ENCODE results near the gene SMCHD1.

SMCHD1 gene
- 80.2 to 226 (median 133) reads per million in 18 experiments for total RNA-seq

DNA sequence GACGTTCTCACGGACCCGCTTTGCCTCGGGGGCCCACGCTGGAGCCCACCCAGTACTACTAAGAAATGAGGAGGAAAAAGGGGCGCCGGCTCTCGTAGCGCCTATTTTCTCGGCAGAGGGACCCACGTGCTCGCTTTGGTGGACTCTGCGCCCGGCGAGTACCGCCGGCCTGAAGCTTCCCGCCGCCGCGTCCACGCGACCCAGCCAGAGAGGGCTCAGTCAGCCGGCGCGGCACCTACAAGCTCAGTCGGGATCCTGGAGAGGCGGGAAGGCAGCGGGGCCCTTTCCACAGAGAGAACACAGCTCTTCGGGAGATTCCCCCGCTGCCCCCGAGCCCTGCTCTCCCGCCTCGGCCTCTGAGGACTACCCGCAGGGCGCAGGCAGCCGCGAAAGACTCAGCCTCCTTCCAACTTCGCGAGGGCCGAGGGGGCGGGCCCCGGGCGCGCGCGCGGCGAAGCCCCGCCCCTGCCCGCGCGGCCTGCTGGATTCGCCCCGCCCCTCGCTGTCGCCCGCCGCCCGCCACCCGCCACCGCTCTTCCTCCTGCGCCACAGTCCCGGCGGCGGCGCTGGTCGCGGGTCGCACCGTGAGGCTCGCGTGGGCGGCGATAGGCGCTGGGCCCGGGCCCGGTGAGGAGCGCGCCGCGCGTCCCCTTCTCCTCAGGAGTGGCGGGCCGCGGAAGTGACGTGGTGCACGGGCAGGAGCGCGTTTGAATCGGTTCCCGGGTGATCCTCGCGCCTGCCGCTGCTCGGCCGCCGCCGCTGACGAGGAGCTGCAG, at the start of gene SMCHD1:
SMCHD1 (plus strand) TSS at position 549 of the 776 bp plus-strand sequence. CDS start 350 bp downstream, outside the sequence.
- DNase-seq: peak; percentile 77 to 88

- DNase-seq: peak; percentile 3 to 13
Measured at GRCh38 chr18:2606335-2606734, 49.2 kb upstream of the SMCHD1 start.

- no peak for DNase-seq
Measured at GRCh38 chr18:2609604-2610003, 45.9 kb upstream of the SMCHD1 start.

GRCh38 chr18:2610549-2610948, 45.0 kb upstream of the SMCHD1 start:
- DNase-seq: peak; percentile 1 to 25

GRCh38 chr18:2612996-2613395, 42.5 kb upstream of the SMCHD1 start:
- no peak for DNase-seq

DNA sequence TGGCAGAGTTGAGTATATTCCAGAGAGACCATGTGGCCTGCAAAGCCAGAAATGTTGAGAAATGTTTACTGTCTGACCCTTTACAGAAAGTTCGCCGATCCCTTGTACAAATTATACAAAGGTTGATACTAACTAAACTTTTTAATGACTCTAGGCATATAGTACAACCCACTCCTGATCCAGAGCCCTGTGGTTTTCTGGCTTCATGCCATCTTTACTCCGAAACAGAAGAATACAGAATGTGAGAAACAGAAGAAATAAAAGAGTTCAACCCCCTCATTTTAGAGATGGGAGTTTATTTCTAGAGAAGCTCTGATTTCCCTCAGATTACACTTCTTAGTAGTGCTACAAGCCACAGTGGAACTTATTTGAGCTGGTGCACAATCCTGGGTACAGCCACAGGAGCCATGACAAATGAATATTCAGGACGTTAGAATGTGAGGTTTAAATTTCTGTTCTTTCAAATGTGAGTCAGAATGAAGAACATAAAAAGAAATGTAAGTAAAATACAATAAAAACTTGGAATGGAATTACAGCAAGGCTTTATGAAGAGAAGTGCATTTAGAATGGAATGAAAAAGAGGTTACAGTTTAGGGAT, 38.0 kb upstream of the SMCHD1 start:
- no peak for DNase-seq

DNA sequence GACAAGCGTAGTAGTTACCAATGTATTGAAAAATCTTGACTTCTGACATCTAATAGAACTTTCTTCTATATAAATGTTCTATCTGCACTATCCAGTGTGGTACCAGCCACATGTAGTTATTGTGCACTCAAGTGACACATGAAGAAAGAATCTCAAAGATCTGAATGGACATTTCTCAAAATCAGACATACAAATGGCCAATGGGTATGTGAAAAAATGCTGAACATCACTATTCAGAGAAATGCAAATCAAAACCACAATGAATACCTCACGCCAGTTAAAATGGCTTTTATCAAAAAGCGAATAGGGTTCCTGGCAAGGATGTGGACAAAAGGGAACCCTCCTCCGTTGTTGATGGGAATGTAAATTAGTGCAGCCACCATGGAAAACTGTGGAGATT, 37.5 kb upstream of the SMCHD1 start:
- no peak for DNase-seq

GRCh38 chr18:2625217-2625616, 30.3 kb upstream of the SMCHD1 start:
- no peak for DNase-seq

DNA sequence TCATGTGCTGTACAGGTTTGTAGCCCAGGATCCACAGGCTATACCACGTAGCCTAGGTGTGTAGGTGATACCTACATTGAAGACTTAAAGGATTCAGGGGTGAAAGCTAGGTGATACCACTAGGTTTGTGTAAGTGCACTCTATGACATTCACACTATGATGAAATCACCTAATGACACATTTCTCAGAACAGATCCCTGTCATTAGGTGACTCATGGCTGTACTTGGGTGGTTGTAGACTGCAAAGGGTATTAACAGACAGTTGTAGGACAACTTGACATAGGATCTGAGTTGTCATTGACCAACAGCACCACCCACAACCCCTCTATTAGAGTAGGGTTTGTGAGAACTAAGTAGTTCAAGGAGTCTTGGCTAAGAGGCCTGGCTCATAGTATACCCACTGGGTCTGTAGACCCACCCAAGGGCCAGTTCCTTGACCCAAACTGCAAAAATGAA, 27.7 kb upstream of the SMCHD1 start:
- peak; percentile 70 to 75 for DNase-seq

DNA sequence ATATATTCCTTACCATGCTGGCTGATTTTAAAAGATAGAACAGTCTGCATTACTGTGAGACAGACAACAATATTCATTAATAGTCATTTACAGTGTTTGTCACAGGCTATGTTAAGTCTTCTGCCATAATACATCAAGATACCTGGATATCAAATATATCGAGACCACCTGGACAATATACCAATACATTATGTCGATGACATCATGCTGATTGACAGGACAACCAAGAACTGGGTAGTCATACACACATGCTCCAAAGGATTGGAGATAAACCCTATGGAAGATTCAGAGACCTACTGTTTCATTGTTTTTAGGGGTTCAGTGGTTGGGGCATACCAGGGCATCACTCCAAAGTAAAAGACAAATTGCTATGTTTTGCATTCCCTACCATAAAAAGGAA, 26.5 kb upstream of the SMCHD1 start:
- DNase-seq: no peak

- no peak for DNase-seq
Measured at GRCh38 chr18:2635586-2635985, 19.9 kb upstream of the SMCHD1 start.

- DNase-seq: no peak
Measured at GRCh38 chr18:2636126-2636631, 19.3 kb upstream of the SMCHD1 start.

DNA sequence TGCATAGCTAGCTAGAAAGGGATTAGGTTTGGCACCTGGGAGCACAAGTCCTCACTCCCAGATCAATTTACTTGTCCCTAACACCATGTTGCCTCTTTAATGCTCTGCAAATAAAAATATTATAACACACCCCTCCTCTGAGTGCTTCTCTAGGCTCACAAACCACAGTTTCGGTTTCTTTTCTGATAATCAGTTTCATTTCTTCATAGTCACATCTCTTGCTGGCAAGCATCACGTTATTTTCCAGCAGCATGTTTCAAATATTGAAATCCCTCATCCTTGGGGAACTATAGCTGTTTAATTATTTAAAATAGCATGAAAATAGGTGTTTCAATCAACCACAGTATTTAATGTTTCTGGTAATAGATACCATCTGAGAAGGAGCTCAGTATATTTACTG, 13.9 kb upstream of the SMCHD1 start:
- DNase-seq: peak; percentile 26 to 65

DNA sequence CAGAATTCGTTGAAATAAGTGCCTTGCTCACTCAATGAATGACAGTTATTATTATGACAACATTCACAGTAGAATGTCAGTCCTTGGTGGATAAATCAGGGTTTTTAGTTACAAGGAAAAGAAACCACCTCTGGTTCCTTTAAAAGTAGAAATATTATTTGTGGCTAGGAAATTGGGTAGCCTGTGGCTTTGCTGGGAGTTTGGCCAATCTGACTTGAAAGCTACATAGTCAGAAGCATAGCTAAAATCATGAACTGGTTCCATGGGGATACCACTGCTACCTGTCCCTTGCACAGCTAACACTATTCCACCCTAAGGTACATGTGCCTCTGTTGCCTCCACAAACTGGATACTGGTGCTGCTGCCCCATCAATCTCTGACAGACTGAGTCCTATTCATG, 12.8 kb upstream of the SMCHD1 start:
- no peak for DNase-seq

DNA sequence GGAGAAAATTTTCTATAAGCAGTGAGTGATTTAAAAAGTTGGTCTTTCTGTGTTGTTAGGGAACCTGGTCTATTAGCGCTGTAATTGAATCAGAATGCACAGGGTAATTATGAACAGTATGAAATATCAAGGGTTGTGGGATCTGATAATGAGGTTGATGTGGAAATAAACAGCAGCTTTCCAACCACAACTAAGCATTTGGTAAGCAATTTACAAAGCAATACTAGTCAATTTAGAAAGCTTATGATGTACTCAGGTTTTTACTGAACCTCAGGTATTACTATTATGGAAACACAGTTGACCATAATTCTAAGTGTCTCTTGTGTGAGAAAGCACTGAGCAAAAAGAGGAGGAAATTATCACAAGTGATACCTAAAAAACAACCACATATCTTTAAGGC, 11.0 kb upstream of the SMCHD1 start:
- DNase-seq: no peak

- DNase-seq: no peak
Measured at GRCh38 chr18:2651981-2652380, 3.5 kb upstream of the SMCHD1 start.

GRCh38 chr18:2653467-2653866, 2.1 kb upstream of the SMCHD1 start:
- peak; percentile 43 to 50 for DNase-seq

DNA sequence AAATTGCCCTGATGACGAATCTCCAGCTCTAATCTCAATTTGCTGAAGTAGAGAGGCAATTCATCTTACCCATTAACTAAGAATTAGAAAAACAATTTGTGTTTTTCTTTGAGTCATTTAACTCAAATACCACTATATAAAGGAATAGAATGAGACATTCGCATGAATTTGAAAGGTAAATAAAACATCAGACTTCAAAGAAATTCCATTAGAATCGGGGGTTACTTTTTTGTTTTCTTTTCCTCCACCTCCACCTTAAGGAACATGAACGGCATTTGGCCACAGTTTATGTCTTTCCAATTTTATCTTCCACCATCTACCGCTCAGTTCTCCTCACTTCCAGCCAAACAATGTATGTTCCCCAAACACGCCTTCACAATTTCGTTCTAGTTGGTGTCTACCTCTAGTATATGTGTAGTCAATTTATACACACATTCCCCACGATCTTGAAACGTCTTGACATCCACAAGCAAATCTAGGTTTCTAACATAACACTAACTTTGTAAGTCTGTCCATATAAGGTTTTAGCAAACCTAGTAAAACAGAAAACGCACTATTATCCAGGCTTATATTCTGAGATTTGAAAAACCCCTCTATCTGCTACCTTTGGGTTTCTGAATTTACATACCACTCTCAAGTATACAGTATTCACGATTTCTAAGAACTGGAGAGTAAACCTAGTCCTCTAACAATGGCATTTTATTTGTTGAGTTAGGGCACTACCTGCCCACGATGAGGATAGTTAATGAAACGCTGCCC, 1.2 kb upstream of the SMCHD1 start:
- DNase-seq: no peak

GRCh38 chr18:2654928-2655177, 673 bp upstream of the SMCHD1 start:
- DNase-seq: no peak

GRCh38 chr18:2655954-2656236, 369 bp downstream of the SMCHD1 start:
- DNase-seq: no peak

GRCh38 chr18:2656237-2656980, 883 bp downstream of the SMCHD1 start:
- DNase-seq: peak; percentile 42 to 53

DNA sequence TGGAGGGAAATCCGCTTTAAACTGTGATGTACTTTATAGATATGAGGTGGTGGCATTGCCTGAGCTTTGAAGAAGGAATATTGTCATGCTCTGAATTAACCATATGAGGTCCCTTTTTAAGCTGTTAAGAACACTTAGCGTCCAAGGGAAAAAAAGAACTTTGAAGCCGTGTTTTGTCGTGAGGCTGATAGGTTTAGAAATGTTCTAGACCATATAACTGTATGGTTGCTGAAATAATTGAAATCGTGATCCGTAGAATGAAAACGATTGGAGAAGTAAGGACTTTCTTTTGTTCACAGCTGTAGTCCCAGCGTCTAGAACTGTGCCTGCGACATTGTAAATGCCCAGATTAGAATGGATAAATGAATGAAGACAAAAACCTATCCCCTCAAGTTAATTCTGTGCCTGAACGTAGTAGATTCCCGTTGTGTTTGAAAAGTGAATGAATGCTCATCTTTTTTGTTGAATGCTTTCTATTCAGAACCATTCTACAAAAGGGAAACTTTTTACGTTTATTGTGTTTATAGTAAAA, 1.5 kb downstream of the SMCHD1 start:
- no peak for DNase-seq
